ENCODE results near the gene ZNF560. TPM values are rescaled to one million over a fixed set of nuclear protein-coding genes. Genes with fewer than 3 reads are reported as not detected.

The ZNF560 gene
- total RNA-seq, 2 donors from 2014 or later: not detected

DNA sequence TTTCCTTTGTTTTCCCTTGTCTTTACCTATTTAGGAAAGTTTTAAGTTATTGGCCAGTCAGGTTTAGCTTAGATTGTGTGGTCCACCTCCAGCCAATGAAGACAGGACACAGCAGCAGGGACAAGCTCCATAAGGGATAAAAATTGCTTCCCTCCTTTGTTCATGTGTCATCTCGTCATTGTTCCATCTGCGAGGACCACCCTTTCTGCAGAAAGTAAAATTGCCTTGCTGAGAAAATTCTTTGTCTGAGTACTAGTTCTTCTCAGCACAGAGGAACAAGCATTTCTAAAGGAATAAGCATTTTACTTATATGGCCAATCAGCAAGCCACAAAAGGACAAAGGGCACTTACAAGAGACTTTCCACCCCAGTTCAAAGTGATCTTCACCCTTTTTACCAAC is 11.4 kb downstream of the ZNF560 start:
- Mint-ChIP-seq H3K4me1 (no peaks in the 10 kb centered on the region), H3K27me3 (no peaks in the 10 kb centered on the region), H3K4me3 (no peak overlapping the region), H3K36me3 (ENCODE audit: low read depth) (no peaks in the 10 kb centered on the region), H3K27ac (no peak overlapping the region)
- DNase-seq (no peak), ATAC-seq (no peak)
- peaks cover 12% of the 10 kb centered on the region for H3K9me3 ChIP-seq (ENCODE audit: control insufficient read depth, low read length, poor library complexity, severe bottlenecking)

DNA sequence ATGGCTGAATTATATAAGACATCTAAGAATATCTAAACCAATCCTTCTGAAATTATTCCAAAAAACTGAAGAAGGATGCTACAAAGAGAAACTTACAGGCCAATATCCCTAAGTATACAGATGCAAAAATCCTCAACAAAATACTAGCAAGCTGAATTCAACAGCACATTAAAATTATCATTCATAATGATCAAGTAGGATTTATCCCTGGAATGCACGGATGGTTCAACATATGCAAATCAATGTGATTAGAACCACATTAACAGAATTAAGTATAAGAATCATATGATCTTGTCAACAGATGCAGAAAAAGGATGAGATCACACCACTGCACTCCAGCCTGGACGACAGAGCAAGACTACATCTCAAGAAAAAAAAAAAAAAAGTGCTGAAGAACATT is 13.3 kb downstream of the ZNF560 start:
- Mint-ChIP-seq H3K36me3 (ENCODE audit: low read depth) (no peaks in the 10 kb centered on the region), H3K27ac (no peak overlapping the region), H3K4me1 (no peaks in the 10 kb centered on the region), H3K27me3 (no peaks in the 10 kb centered on the region), H3K4me3 (no peak overlapping the region)
- H3K9me3 ChIP-seq (ENCODE audit: control insufficient read depth, low read length, poor library complexity, severe bottlenecking): peaks cover 11% of the 10 kb centered on the region
- DNase-seq (no peak), ATAC-seq (no peak)

DNA sequence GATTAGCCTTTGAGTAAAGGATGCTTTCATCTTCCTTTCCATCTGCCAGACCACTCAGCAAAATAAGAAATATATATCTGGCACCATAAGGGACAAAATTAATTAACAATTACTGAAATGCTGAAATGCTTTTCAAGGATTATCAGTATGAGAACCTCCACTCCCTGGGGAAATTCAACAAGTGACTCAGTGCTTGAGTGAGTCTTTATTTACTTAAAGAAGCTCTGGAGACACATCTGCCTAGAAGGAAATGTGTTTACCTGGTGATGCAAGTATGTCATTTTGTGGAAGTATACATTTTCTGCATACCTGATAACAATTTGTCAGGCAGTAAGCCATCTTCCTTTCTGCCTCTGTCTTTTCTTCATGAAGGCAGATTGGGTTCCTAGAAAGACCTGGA is 23.4 kb downstream of the ZNF560 start:
- no peaks in the 10 kb centered on the region for H3K4me1 Mint-ChIP-seq
- DNase-seq: no peak

DNA sequence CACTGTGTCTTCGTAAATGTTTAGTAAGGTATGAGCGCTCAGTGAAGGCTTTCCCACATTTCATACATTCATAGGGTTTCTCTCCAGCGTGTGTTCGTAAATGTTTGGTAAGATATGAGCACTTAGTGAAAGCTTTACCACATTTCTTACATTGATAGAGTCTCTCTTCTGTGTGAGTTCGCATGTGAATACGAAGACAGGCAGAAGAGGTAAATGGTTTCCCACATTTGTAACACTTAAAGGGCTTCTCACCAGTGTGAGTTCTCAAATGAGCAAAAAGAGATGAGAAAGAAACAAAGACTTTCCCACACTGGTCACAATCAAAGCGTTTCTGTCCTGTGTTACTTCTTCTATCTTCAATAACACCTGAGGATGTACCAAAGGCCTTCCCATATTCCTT is 31.3 kb downstream of the ZNF560 start:
- H3K4me3 Mint-ChIP-seq: no peak overlapping the region
- H3K9me3 ChIP-seq (ENCODE audit: control insufficient read depth, low read length, poor library complexity, severe bottlenecking): peaks cover 18% of the 10 kb centered on the region
- no peaks in the 10 kb centered on the region for H3K27me3 Mint-ChIP-seq
- DNase-seq (no peak), ATAC-seq (no peak)
- H3K36me3 Mint-ChIP-seq (ENCODE audit: low read depth): no peaks in the 10 kb centered on the region
- no peaks in the 10 kb centered on the region for H3K4me1 Mint-ChIP-seq
- H3K27ac Mint-ChIP-seq: no peak overlapping the region

More for the DNA sequence above, 23.4 kb downstream of the ZNF560 start:
- no peak for ATAC-seq
- peaks cover 8% of the 10 kb centered on the region for H3K9me3 ChIP-seq (ENCODE audit: control insufficient read depth, low read length, poor library complexity, severe bottlenecking)
- Mint-ChIP-seq H3K36me3 (ENCODE audit: low read depth) (peaks cover 3% of the 10 kb centered on the region), H3K27ac (no peak overlapping the region), H3K27me3 (no peaks in the 10 kb centered on the region), H3K4me3 (no peak overlapping the region)

DNA sequence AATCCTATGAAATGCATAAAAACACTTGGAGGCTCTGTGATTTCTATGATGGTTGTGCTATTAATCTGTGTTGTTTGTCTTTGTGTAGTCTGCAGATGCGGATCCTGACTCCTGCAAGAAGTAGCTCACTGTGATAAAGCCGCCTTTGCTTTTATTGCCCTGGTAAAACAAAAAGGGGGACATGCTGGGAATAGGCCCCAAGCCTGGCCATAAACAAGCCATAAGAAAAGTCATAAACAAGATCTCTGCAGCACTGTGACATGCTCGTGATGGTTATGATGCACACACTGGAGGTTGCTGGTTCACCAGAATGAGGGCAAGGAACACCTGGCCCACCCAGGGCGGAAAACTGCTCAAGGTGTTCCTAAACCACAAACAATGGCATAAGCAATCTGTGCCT is 36.5 kb downstream of the ZNF560 start:
- Mint-ChIP-seq H3K27ac (no peak overlapping the region), H3K4me1 (no peaks in the 10 kb centered on the region), H3K4me3 (no peak overlapping the region), H3K36me3 (ENCODE audit: low read depth) (no peaks in the 10 kb centered on the region), H3K27me3 (no peaks in the 10 kb centered on the region)
- no peak for ATAC-seq
- peaks cover 13% of the 10 kb centered on the region for H3K9me3 ChIP-seq (ENCODE audit: control insufficient read depth, low read length, poor library complexity, severe bottlenecking)
- DNase-seq: no peak

DNA sequence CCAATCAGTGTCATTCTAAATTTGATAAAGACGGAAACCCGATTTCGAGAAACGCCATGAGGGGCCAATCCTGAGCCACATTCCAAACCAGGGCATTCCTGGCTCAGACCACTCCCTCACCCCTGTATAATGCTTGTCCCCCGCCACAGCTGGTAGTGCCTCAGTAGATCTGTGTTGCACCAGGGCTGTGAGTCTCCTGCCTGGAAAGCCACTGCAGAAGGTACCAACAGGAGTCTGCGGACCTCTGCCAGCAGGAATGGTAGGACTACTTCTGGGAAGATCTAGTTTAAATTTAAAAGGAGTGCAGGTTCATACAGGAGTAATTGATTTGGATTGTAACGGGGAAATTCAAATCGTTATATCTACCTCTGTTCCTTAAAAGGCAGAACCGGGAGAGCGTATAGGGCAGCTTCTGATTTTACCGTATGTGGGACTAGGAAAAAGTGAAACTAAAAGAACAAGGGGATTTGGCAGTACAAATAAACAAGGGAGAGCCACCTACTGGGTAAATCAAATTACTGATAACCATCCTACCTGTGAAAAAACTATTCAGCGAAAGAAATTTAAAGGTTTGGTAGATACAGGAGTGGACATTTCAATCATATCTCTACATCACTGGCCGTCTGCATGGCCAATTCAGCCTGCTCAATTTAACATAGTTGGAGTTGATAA is 42.3 kb downstream of the ZNF560 start:
- Mint-ChIP-seq H3K36me3 (ENCODE audit: low read depth) (no peaks in the 10 kb centered on the region), H3K4me1 (no peaks in the 10 kb centered on the region), H3K27me3 (no peaks in the 10 kb centered on the region), H3K4me3 (no peak overlapping the region), H3K27ac (no peak overlapping the region)
- ATAC-seq: no peak
- peaks cover 21% of the 10 kb centered on the region for H3K9me3 ChIP-seq (ENCODE audit: control insufficient read depth, low read length, poor library complexity, severe bottlenecking)
- DNase-seq: no peak

DNA sequence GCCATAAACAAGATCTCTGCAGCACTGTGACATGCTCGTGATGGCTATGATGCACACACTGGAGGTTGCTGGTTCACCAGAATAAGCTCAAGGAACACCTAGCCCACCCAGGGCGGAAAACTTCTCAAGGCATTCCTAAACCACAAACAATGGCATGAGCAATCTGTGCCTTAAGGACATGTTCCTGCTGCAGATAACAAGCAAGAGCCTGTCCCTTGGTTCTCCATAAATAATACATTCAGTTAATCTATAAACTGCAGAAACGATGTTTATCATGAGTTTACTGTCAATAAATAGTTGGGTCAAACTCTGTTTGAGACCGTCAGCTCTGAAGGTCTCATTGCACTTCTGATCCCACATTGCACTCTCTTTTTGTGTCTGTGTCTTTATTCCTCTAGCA is 44.5 kb downstream of the ZNF560 start:
- Mint-ChIP-seq H3K27ac (no peak overlapping the region), H3K4me3 (no peak overlapping the region), H3K27me3 (no peaks in the 10 kb centered on the region), H3K36me3 (ENCODE audit: low read depth) (no peaks in the 10 kb centered on the region), H3K4me1 (no peaks in the 10 kb centered on the region)
- DNase-seq (no peak), ATAC-seq (no peak)
- H3K9me3 ChIP-seq (ENCODE audit: control insufficient read depth, low read length, poor library complexity, severe bottlenecking): peaks cover 22% of the 10 kb centered on the region

DNA sequence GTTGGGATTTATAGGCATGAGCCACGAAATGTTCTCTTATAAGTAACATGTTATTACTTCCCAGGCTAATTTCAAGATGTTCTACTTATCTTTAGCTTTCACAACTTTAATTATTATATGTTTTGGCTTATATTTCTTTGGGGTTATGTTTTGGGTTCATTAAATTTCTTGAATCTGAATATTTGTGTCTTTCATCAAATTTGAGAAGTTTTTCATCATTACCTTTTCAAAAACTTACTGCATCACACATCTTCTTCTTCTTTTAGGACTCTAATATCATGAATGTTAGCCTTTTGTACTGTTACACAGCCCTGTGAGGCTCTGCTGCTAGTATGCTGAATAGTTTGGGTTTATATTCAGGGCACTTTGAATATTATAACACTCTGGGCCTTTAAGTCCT is 53.4 kb downstream of the ZNF560 start:
- no peak overlapping the region for H3K27ac Mint-ChIP-seq
- no peak for ATAC-seq
- H3K4me3 Mint-ChIP-seq: no peak overlapping the region
- DNase-seq: no peak
- H3K36me3 Mint-ChIP-seq (ENCODE audit: low read depth): no peaks in the 10 kb centered on the region
- peaks cover 17% of the 10 kb centered on the region for H3K9me3 ChIP-seq (ENCODE audit: control insufficient read depth, low read length, poor library complexity, severe bottlenecking)
- no peaks in the 10 kb centered on the region for H3K4me1 Mint-ChIP-seq
- H3K27me3 Mint-ChIP-seq: no peaks in the 10 kb centered on the region

DNA sequence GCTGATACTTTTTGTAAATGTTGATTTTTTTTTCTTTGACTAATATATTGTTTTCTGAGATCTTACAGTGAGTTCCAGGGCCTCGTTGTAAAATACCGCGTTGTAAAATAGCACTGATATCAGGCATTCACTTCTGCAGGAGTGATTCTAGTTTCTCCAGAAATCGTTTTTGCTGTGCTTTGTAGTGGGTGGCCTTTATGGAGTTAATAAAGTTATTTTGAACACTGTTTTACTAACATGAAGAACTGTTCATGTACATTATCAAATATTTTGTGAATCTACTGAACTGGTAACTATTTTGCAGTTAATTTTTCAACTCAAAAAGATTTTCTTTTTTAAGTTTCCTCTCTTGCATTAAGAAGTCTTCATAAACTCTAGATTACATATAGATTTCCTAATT is 62.1 kb downstream of the ZNF560 start:
- H3K4me3 Mint-ChIP-seq: peak overlapping the region; percentile 96
- no peaks in the 10 kb centered on the region for H3K36me3 Mint-ChIP-seq (ENCODE audit: low read depth)
- peak overlapping the region; percentile 96 for H3K27ac Mint-ChIP-seq
- peaks cover 28% of the 10 kb centered on the region for H3K4me1 Mint-ChIP-seq
- H3K9me3 ChIP-seq (ENCODE audit: control insufficient read depth, low read length, poor library complexity, severe bottlenecking): no peaks in the 10 kb centered on the region
- DNase-seq (no peak), ATAC-seq (no peak)
- no peaks in the 10 kb centered on the region for H3K27me3 Mint-ChIP-seq

DNA sequence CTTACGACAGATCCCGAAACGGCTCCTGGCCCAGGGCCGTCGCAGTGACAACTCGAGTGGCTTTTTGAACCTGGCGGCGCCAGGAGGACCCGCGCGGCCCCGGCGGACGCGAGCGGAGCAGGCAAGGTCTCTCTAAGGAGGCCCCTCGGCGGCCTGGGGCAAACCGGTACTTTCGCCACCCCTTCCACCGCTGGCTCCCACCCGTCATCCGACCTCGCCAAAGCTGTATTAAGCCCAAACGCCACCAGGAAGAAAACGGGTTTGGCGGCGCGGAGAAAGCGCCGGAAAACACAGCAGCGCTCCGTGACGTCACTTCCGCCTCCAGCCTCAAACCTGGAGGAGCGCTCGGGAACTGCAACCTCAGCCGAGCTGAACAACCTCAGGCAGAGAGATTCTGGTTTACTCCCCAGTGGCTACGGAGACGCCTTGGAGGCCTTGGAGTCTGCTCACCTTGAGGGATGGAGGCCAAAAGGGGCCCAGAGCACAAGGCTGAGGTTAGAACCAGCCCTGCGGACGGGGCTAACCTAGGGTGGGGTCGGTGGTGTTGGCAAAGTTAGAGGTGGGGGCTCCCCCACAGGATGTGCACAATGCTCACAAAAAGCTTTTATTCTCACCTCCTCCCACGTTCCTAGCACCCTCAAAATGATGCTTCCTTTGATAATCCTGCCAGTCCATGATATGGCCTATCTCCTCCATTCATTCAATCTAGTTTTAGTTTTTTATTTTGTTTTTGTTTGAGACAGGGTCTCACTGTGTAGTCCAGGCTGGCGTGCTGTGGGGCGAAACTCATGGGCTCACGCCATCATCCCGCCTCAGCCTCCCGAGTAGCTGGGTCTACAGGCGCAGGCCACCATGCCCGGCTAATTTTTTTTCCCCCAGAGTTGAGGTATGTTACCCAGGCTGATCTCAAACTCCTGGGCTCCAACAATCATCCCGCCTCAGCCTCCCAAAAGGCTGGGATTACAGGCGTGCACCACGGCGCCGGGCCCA is 62.8 kb downstream of the ZNF560 start, which contains the start of gene ZNF266:
Gene ZNF266, minus strand, starts transcription at position 295 of the 990 bp plus-strand sequence. CDS start 15,484 bp downstream, outside the sequence.
- Mint-ChIP-seq H3K27me3 (no peaks in the 10 kb centered on the region), H3K36me3 (ENCODE audit: low read depth) (peaks cover 2% of the 10 kb centered on the region)
- peak; percentile 91 for ATAC-seq

DNA sequence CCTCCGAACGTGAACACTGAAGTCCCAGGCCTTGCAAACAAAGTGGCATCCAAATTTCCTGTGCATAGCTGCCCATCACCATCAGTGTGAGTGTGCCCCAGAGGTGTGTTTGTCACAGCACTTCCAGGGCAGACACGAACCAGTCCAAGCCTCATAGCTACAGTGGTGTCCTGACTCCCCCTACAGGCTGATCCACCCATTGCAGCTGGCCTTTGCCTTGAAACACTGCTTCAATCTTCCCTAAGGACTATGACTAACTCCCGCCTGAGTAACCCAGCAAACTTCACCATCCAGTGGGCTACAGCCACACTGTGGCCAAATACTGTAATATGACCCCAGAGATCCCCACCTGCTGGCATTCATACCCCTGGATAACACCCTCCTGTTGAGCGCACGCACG is 66.9 kb downstream of the ZNF560 start:
- DNase-seq (peak; percentile 19 to 33 (median 22)), ATAC-seq (no peak)
- Mint-ChIP-seq H3K36me3 (ENCODE audit: low read depth) (peaks cover 13% of the 10 kb centered on the region), H3K4me3 (no peak overlapping the region), H3K27ac (no peak overlapping the region), H3K4me1 (peaks cover 29% of the 10 kb centered on the region), H3K27me3 (no peaks in the 10 kb centered on the region)
- no peaks in the 10 kb centered on the region for H3K9me3 ChIP-seq (ENCODE audit: control insufficient read depth, low read length, poor library complexity, severe bottlenecking)

More for the DNA sequence above, 62.8 kb downstream of the ZNF560 start, which contains the start of gene ZNF266:
- no peaks in the 10 kb centered on the region for H3K9me3 ChIP-seq (ENCODE audit: control insufficient read depth, low read length, poor library complexity, severe bottlenecking)
- Mint-ChIP-seq H3K4me1 (peaks cover 29% of the 10 kb centered on the region), H3K27ac (peak within 1 kb of the TSS; percentile 96), H3K4me3 (peak within 1 kb of the TSS; percentile 96)
- peak; percentile 82 to 88 (median 85) for DNase-seq

DNA sequence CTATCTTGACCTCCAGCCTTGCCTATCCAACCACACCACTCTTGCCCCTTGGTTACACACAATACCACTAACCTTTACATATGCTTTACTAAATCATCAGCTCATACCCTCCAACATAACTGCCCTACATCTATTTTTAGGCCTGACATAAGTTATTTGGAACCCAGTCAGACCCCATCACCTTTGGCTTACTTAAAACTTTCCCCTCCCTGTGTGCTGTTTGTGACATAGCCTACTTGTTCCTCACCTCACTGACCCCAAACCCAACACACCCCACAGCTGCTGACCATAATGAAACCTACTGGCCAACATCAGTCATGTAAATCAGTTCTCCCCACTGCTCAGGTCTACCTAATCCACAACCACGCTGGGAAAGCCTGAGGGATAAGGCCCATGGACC is 68.0 kb downstream of the ZNF560 start:
- peaks cover 21% of the 10 kb centered on the region for H3K4me1 Mint-ChIP-seq

DNA sequence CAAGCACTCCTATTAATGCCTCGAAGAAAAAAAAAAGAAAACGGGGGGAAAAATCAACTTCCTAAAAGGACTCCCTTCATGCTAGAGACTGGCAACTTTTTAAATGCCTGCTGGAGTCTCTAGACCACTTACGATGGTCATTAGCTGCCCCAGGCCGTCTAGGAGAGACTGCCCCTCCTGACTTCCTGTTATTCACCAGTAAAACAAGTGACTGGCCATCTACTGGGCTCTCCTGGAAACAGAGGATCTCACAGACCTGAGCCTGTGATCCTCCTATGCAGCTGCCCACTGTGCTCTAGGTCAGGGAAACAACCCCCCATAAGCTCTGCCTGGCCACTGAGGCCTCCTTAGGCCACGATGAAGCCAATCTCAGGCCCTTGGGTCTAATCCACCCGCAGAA is 70.5 kb downstream of the ZNF560 start:
- Mint-ChIP-seq H3K4me1 (peaks cover 6% of the 10 kb centered on the region), H3K36me3 (ENCODE audit: low read depth) (peaks cover 19% of the 10 kb centered on the region), H3K27ac (no peak overlapping the region), H3K27me3 (no peaks in the 10 kb centered on the region), H3K4me3 (no peak overlapping the region)
- no peak for DNase-seq
- no peak for ATAC-seq
- peaks cover 2% of the 10 kb centered on the region for H3K9me3 ChIP-seq (ENCODE audit: control insufficient read depth, low read length, poor library complexity, severe bottlenecking)

More for the DNA sequence above, 68.0 kb downstream of the ZNF560 start:
- Mint-ChIP-seq H3K4me3 (no peak overlapping the region), H3K27me3 (no peaks in the 10 kb centered on the region), H3K36me3 (ENCODE audit: low read depth) (peaks cover 13% of the 10 kb centered on the region), H3K27ac (no peak overlapping the region)
- H3K9me3 ChIP-seq (ENCODE audit: control insufficient read depth, low read length, poor library complexity, severe bottlenecking): no peaks in the 10 kb centered on the region
- ATAC-seq: no peak
- DNase-seq: no peak

Data from T-helper 17 cell (primary cell).